Adrenal gland (tissue), 12 donors: ENCODE results near the gene RASSF8. TPM values are rescaled to one million over a fixed set of nuclear protein-coding genes. Genes with fewer than 3 reads are reported as not detected.

Experiments
- DNase-seq, 7 donors: peaks; one replicate each; pipeline ENCODE4 v3.0.0-alpha.2; 2019 to 2020
- H3K27ac ChIP-seq, 5 donors: fragments of 200-600 bp; sonication (generic) in 4 of 5; 1 replicate in 3 of 5; 2 replicates in 2 of 5; pipeline versions ENCODE4 v1.5.1 to v1.8.0; 2016 to 2020; ENCODE audit warnings: mild to moderate bottlenecking in 1 of 5
- H3K27me3 ChIP-seq: fragments of 200-600 bp; 2 replicates; pipeline ENCODE4 v1.8.0; 2021
- H3K36me3 ChIP-seq, 2 donors: fragments of 200-600 bp; replicated peaks in 1 of 2; 1 replicate in 1 of 2; 2 replicates in 1 of 2; pipeline versions ENCODE4 v1.5.1 to v1.8.0; 2018 to 2022
- H3K4me1 ChIP-seq, 2 donors: fragments of 200-600 bp; replicated peaks in 1 of 2; 1 replicate in 1 of 2; 2 replicates in 1 of 2; pipeline versions ENCODE4 v1.5.1 to v1.8.0; 2018 to 2021
- H3K4me3 ChIP-seq, 4 donors: fragments of 200-600 bp; sonication (generic) in 3 of 4; one replicate each; pipeline ENCODE4 v1.5.1; 2016 to 2018
- H3K9me3 ChIP-seq, 3 donors: fragments of 200-600 bp; sonication (generic) in 1 of 3; replicated peaks in 1 of 3; 1 replicate in 2 of 3; 2 replicates in 1 of 3; pipeline versions ENCODE4 v1.5.1 to v1.8.0; 2016 to 2021
- CTCF ChIP-seq, 6 experiments: fragments of 450-650 bp in 4 of 6; fragments of 200-600 bp in 2 of 6; sonication (generic) in 1 of 6; IDR thresholded peaks; 1 replicate in 5 of 6; 2 replicates in 1 of 6; pipeline versions ENCODE4 v1.5.1 to v1.8.0; 2016 to 2021; ENCODE audit warnings: antibody characterized with exemption in 6 of 6, mild to moderate bottlenecking in 2 of 6, moderate library complexity in 1 of 6
- POLR2A ChIP-seq, 2 donors: fragments of 450-650 bp; IDR thresholded peaks; one replicate each; pipeline ENCODE4 v1.6.1; 2017; ENCODE audit warnings: antibody characterized with exemption in 2 of 2, mild to moderate bottlenecking in 2 of 2, moderate library complexity in 1 of 2
- WGBS, 4 donors: extraction: QIAGEN DNeasy Blood & Tissue Kit in 2 of 4; methylation state at CpG; one replicate each; pipeline versions ENCODE4 v1.1.5 to v1.1.7; 2013 to 2017; 5-methylcytosine and 5-hydroxymethylcytosine counted together
- intact Hi-C, 2 donors: fragments of 100-400 bp; cut with DNase I; formaldehyde crosslinking; loops; one replicate each; pipeline versions ENCODE4 v1.14.1 to v1.15.0; 2022 to 2023
- polyA plus RNA-seq, 3 donors: library from polyadenylated mRNA; stranded (reverse); fragments of 200-250 nt in 2 of 3; fragments of 350-450 nt in 1 of 3; fragmentation: Illumina TruSeq in 1 of 3; extraction: RNeasy Lipid Tissue Mini Kit (QIAGEN cat#74804) in 1 of 3; gene quantifications; one replicate each; pipeline ENCODE4 v1.2.3, GENCODE V29; 2013 to 2014
- total RNA-seq, 9 donors: library from RNA; depleted of rRNA in 4 of 9; stranded (reverse); fragments of >200 nt in 4 of 9; fragments of 120-200 nt in 1 of 9; fragmentation: NEBNext Ultra II Directional in 1 of 9; extraction: Animal tissue kit (Norgen Biotek cat#: 25700) in 1 of 9; gene quantifications; one replicate each; pipeline versions ENCODE4 v1.1.0 to v1.2.4, GENCODE V29; 2013 to 2023
- donor health status: healthy with polysubstance abuse.
- donor health status: Bipolar disorder and iron deficiency.
- donor health status: DM: yes; HTN: yes; CAD: no.
- donor health status: DM: no; HTN: no; CAD: no.
- donor health status: DM: no; HTN: no; CAD: no.
- donor health status: DM: yes; HTN: yes; CAD: no.

RASSF8 gene
- total and polyA plus RNA-seq, 12 donors = 6.5 to 85.7 (median 43.9) TPM

DNA sequence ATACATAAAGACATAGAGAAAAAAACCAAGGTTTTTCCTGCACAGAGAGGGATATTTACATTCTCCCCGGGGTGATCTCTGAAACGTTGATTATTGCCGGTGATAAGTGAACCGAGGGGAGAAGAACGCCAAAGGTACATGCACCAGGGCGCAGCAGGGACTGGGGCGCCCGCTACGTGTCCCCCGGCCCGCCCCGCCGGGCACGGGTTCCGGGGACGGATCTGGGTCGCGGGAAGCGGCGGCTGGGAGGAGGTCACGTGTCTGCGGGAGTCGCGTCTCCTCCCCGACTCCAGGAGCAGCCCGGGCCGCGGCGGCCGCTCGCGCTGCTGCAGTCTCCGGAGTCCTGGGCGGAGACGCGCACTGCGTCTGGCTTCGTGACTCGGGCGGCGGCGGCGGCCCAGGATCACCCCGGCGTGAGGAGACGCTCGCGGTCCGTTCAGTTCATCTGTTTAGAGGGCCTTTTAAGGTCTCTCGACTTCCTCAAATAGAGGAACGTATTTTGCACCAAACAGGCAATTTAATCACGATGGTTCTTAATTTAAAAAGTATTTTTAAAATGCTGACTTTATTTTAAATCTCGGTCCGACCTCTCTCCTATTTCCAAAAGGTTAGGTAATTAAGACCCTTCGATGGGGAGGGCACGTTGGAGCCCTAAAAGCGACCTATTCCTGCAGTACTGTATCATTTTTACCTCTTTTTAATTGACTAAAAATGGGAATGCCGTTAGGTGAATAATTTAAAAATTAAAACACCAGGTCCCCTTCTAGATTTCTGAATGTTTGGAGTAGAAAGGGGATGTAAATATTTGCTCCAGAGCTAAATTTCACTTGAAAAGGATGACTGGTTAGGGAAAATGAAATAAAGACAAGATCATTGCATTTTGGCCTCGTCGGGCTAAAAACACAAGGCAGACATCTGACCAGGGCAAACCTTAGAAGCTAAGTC lies 168.1 kb downstream of the RASSF8 start:
- TF ChIP-seq CTCF (IDR thresholded peaks at IDR 0.05) (peak in 1 of 6 experiments; percentile 32), POLR2A (IDR thresholded peaks at IDR 0.05) (peak; percentile 42 to 63)
- intact Hi-C loops = loop anchor here in 1 of 2 donors (10.0 kb wide), 1 partner anchor 148 kb away; no protein-coding TSS in a partner anchor
- 5 to 8% (median 6%) methylated on average over 39 to 60 of the region's 60 CpGs for WGBS, 4 donors
- DNase-seq = peak; percentile 85 to 94 (median 90)
- H3K36me3 ChIP-seq = no peaks in the 10 kb centered on the region
- H3K9me3 ChIP-seq = no peaks in the 10 kb centered on the region
- H3K4me1 ChIP-seq = peaks cover 8 to 15% of the 10 kb centered on the region in 2 donors
- H3K27ac ChIP-seq = peak overlapping the region; percentile 82 to 99 (median 94)
- H3K4me3 ChIP-seq = peak overlapping the region in 3 of 4 donors; percentile 33 to 81 (median 74)
- H3K27me3 ChIP-seq = no peaks in the 10 kb centered on the region

- no peaks in the 10 kb centered on the region for H3K9me3 ChIP-seq
- H3K4me3 ChIP-seq = no peak overlapping the region
- intact Hi-C loops = loop anchor here in 1 of 2 donors (10.0 kb wide), 1 partner anchor 147 kb away; no protein-coding TSS in a partner anchor
- H3K27me3 ChIP-seq = no peaks in the 10 kb centered on the region
- 90 to 95% (median 93%) methylated on average over 2 of the region's 2 CpGs for WGBS, 4 donors
- no peaks in the 10 kb centered on the region for H3K36me3 ChIP-seq
- peaks cover 8 to 15% of the 10 kb centered on the region in 2 donors for H3K4me1 ChIP-seq
- DNase-seq = no peak
- TF ChIP-seq CTCF (IDR thresholded peaks at IDR 0.05) (no peak), POLR2A (IDR thresholded peaks at IDR 0.05) (no peak)
- H3K27ac ChIP-seq = no peak overlapping the region
Measured at GRCh38 chr12:26127404-26127803, 168.9 kb downstream of the RASSF8 start.

- DNase-seq = no peak
- TF ChIP-seq POLR2A (IDR thresholded peaks at IDR 0.05) (no peak), CTCF (IDR thresholded peaks at IDR 0.05) (no peak)
- intact Hi-C loops = loop anchor here in 1 of 2 donors (10.0 kb wide), 1 partner anchor 147 kb away; no protein-coding TSS in a partner anchor
Measured at GRCh38 chr12:26128168-26128567, 169.7 kb downstream of the RASSF8 start.

More at GRCh38 chr12:26128168-26128567, 169.7 kb downstream of the RASSF8 start:
- H3K9me3 ChIP-seq = no peaks in the 10 kb centered on the region
- H3K4me3 ChIP-seq = no peak overlapping the region
- peaks cover 8 to 15% of the 10 kb centered on the region in 2 donors for H3K4me1 ChIP-seq
- no peaks in the 10 kb centered on the region for H3K27me3 ChIP-seq
- no peaks in the 10 kb centered on the region for H3K36me3 ChIP-seq
- H3K27ac ChIP-seq = no peak overlapping the region

Other genes with a start within 250 kb of the RASSF8 start
- gene BHLHE41, start 166.4 kb downstream of the RASSF8 start, total RNA-seq = 10 to 100 TPM in 7 of 9 donors, 1 to 10 TPM in 1, under 1 TPM in 1; 0.33 to 62.9 (median 22.2) TPM
- 10 to 100 TPM; 14.1 to 35.1 (median 15.4) TPM for gene BHLHE41, start 166.4 kb downstream of the RASSF8 start, polyA plus RNA-seq
- 10 to 100 TPM in 7 of 9 donors, 1 to 10 TPM in 2; 5.3 to 47.8 (median 25.6) TPM for gene SSPN, start 236.9 kb downstream of the RASSF8 start, total RNA-seq
- gene SSPN, start 236.9 kb downstream of the RASSF8 start, polyA plus RNA-seq = 1 to 10 TPM; 3.3 to 7.8 (median 3.7) TPM